IPS-15b (cell line): ENCODE results near the gene ASCC2.
"Not testable (repeated sequence)": the region's sequence is repeated elsewhere in the genome, so short reads cannot be mapped to it uniquely, and the experiment has no call there.

ENCODE experiments used
- H3K27me3 ChIP-seq: one replicate; pipeline ENCODE4 v1.6.1; 2013; ENCODE audit warnings: low read length; ENCODE audit not compliant: control insufficient read depth, insufficient read depth
- H3K36me3 ChIP-seq: one replicate; pipeline ENCODE4 v1.6.1; 2013; ENCODE audit warnings: low read length; ENCODE audit not compliant: control insufficient read depth, insufficient read depth
- H3K4me1 ChIP-seq: one replicate; pipeline ENCODE4 v1.6.1; 2013; ENCODE audit warnings: mild to moderate bottlenecking, low read length; ENCODE audit not compliant: control insufficient read depth, insufficient read depth
- H3K4me3 ChIP-seq: one replicate; pipeline ENCODE4 v1.5.1; 2013; ENCODE audit warnings: low read depth, low read length
- H3K9ac ChIP-seq: one replicate; pipeline ENCODE4 v1.6.1; 2013; ENCODE audit warnings: low read depth, mild to moderate bottlenecking, low read length
- H3K9me3 ChIP-seq: one replicate; pipeline ENCODE4 v1.6.1; 2013; ENCODE audit warnings: mild to moderate bottlenecking, low read length; ENCODE audit not compliant: control insufficient read depth, insufficient read depth

The ASCC2 gene

GRCh38 chr22:29831186-29831921, 6.7 kb downstream of the ASCC2 start:
- Histone ChIP-seq H3K27me3 (no peaks in the 10 kb centered on the region), H3K9ac (no peak overlapping the region), H3K36me3 (peaks cover 9% of the 10 kb centered on the region), H3K4me3 (no peak overlapping the region), H3K9me3 (no peaks in the 10 kb centered on the region), H3K4me1 (no peaks in the 10 kb centered on the region)

GRCh38 chr22:29830585-29830984, 7.5 kb downstream of the ASCC2 start:
- Histone ChIP-seq H3K4me3 (no peak overlapping the region), H3K4me1 (no peaks in the 10 kb centered on the region), H3K9ac (no peak overlapping the region), H3K9me3 (no peaks in the 10 kb centered on the region), H3K27me3 (no peaks in the 10 kb centered on the region), H3K36me3 (peaks cover 9% of the 10 kb centered on the region)

- H3K9me3 ChIP-seq, H3K4me1 ChIP-seq, H3K9ac ChIP-seq, H3K4me3 ChIP-seq, H3K27me3 ChIP-seq: not testable (repeated sequence)
- peaks cover 20% of the 10 kb centered on the region for H3K36me3 ChIP-seq
Observed at GRCh38 chr22:29827726-29828125, 10.3 kb downstream of the ASCC2 start.

- Histone ChIP-seq H3K9me3 (no peaks in the 10 kb centered on the region), H3K4me3 (no peak overlapping the region), H3K9ac (no peak overlapping the region), H3K36me3 (peaks cover 20% of the 10 kb centered on the region), H3K4me1 (no peaks in the 10 kb centered on the region), H3K27me3 (no peaks in the 10 kb centered on the region)
Observed at GRCh38 chr22:29827091-29827490, 11.0 kb downstream of the ASCC2 start.

- Histone ChIP-seq H3K4me3 (no peak overlapping the region), H3K9ac (no peak overlapping the region), H3K4me1 (no peaks in the 10 kb centered on the region), H3K9me3 (no peaks in the 10 kb centered on the region), H3K27me3 (no peaks in the 10 kb centered on the region), H3K36me3 (peaks cover 18% of the 10 kb centered on the region)
Observed at GRCh38 chr22:29825578-29825977, 12.5 kb downstream of the ASCC2 start.

- H3K27me3 ChIP-seq, result no peaks in the 10 kb centered on the region
- peaks cover 14% of the 10 kb centered on the region for H3K36me3 ChIP-seq
- H3K9ac ChIP-seq, result no peak overlapping the region
- no peak overlapping the region for H3K4me3 ChIP-seq
- no peaks in the 10 kb centered on the region for H3K4me1 ChIP-seq
- no peaks in the 10 kb centered on the region for H3K9me3 ChIP-seq
Observed at GRCh38 chr22:29824677-29825076, 13.4 kb downstream of the ASCC2 start.

GRCh38 chr22:29821291-29822016, 16.6 kb downstream of the ASCC2 start:
- Histone ChIP-seq H3K27me3 (no peaks in the 10 kb centered on the region), H3K9me3 (no peaks in the 10 kb centered on the region), H3K36me3 (peaks cover 27% of the 10 kb centered on the region), H3K9ac (no peak overlapping the region), H3K4me1 (no peaks in the 10 kb centered on the region), H3K4me3 (no peak overlapping the region)

GRCh38 chr22:29820961-29821290, 17.1 kb downstream of the ASCC2 start:
- no peaks in the 10 kb centered on the region for H3K4me1 ChIP-seq
- H3K27me3 ChIP-seq, result no peaks in the 10 kb centered on the region
- no peak overlapping the region for H3K9ac ChIP-seq
- no peak overlapping the region for H3K4me3 ChIP-seq
- no peaks in the 10 kb centered on the region for H3K9me3 ChIP-seq
- peaks cover 27% of the 10 kb centered on the region for H3K36me3 ChIP-seq

GRCh38 chr22:29819501-29819900, 18.6 kb downstream of the ASCC2 start:
- H3K36me3 ChIP-seq, result peaks cover 29% of the 10 kb centered on the region
- H3K4me3 ChIP-seq, result no peak overlapping the region
- no peaks in the 10 kb centered on the region for H3K27me3 ChIP-seq
- H3K4me1 ChIP-seq, result no peaks in the 10 kb centered on the region
- H3K9me3 ChIP-seq, result no peaks in the 10 kb centered on the region
- no peak overlapping the region for H3K9ac ChIP-seq

GRCh38 chr22:29817724-29818123, 20.4 kb downstream of the ASCC2 start:
- no peaks in the 10 kb centered on the region for H3K27me3 ChIP-seq
- H3K4me3 ChIP-seq, result no peak overlapping the region
- H3K36me3 ChIP-seq, result peaks cover 26% of the 10 kb centered on the region
- H3K9ac ChIP-seq, result no peak overlapping the region
- H3K4me1 ChIP-seq, result no peaks in the 10 kb centered on the region
- no peaks in the 10 kb centered on the region for H3K9me3 ChIP-seq

GRCh38 chr22:29816980-29817379, 21.1 kb downstream of the ASCC2 start:
- H3K4me3 ChIP-seq, result no peak overlapping the region
- no peaks in the 10 kb centered on the region for H3K4me1 ChIP-seq
- no peaks in the 10 kb centered on the region for H3K9me3 ChIP-seq
- H3K27me3 ChIP-seq, result no peaks in the 10 kb centered on the region
- peaks cover 31% of the 10 kb centered on the region for H3K36me3 ChIP-seq
- no peak overlapping the region for H3K9ac ChIP-seq

- H3K4me3 ChIP-seq, result no peak overlapping the region
- H3K9me3 ChIP-seq, result no peaks in the 10 kb centered on the region
- no peaks in the 10 kb centered on the region for H3K27me3 ChIP-seq
- peaks cover 32% of the 10 kb centered on the region for H3K36me3 ChIP-seq
- no peaks in the 10 kb centered on the region for H3K4me1 ChIP-seq
- H3K9ac ChIP-seq, result no peak overlapping the region
Observed at GRCh38 chr22:29816539-29816938, 21.5 kb downstream of the ASCC2 start.
